ENCODE results near the gene COL6A2. TPM values are rescaled to one million over a fixed set of nuclear protein-coding genes. Genes with fewer than 3 reads are reported as not detected.

COL6A2 gene
- polyA plus RNA-seq, 1 of the 3 experiments (the other 2 are of a cell fraction), result 108 TPM

- CTCF ChIA-PET, result interaction anchor here (1.6 to 2.0 kb wide), 2 partner anchors 10 to 26 kb away, joined by 5 to 8 read pairs; no protein-coding TSS in a partner anchor
- 90% methylated on average over 16 of the region's 29 CpGs for WGBS (ENCODE audit: low lambda C conversion rate)
- DNase-seq, result peak; percentile 32
- Histone ChIP-seq H3K4me3 (ENCODE audit: low read depth in 2 of 2, low read length in 1 of 2) (no peak overlapping the region), H4K20me1 (ENCODE audit: insufficient read depth) (no peaks in the 10 kb centered on the region), H3K4me2 (no peak overlapping the region), H2AFZ (ENCODE audit: low read depth) (no peak overlapping the region), H3K9me2 (no peaks in the 10 kb centered on the region), H3K79me2 (ENCODE audit: insufficient read depth) (no peaks in the 10 kb centered on the region), H3K4me1 (ENCODE audit: control insufficient read depth in 1 of 2, insufficient read depth in 2 of 2, low read depth in 1 of 2, low read length in 1 of 2) (no peaks in the 10 kb centered on the region), H3K36me3 (replicated peaks in 1 of 2; ENCODE audit: control insufficient read depth in 1 of 2, insufficient read depth in 2 of 2, low read length in 1 of 2) (peaks cover 28 to 63% of the 10 kb centered on the region in 2 experiments), H3K9me3 (no peaks in the 10 kb centered on the region), H3K9ac (no peak overlapping the region), H3K27me3 (ENCODE audit: insufficient read depth) (no peaks in the 10 kb centered on the region), H3K27ac (ENCODE audit: low read depth in 2 of 2, low read length in 1 of 2) (no peak overlapping the region), H3F3A (replicated peaks; ENCODE audit: insufficient read depth) (no peaks in the 10 kb centered on the region)
- POLR2A ChIA-PET, result no interaction called here
- TF ChIP-seq SMC3 (IDR thresholded peaks at IDR 0.05; ENCODE audit: low read depth, low read length) (no peak), TEAD4 (IDR thresholded peaks at IDR 0.05; ENCODE audit: borderline replicate concordance, insufficient read depth) (no peak), EZH2phosphoT487 (IDR thresholded peaks at IDR 0.05; ENCODE audit: borderline replicate concordance, low read depth) (no peak), REST (IDR thresholded peaks at IDR 0.05; ENCODE audit: low read depth, low read length) (no peak), GABPA (IDR thresholded peaks at IDR 0.05; ENCODE audit: low read depth) (no peak), FOSL2 (IDR thresholded peaks at IDR 0.05; ENCODE audit: borderline replicate concordance, low read depth) (no peak), CHD2 (IDR thresholded peaks at IDR 0.05; ENCODE audit: low read length, partially characterized antibody) (no peak), JUND (IDR thresholded peaks at IDR 0.05) (no peak), NRF1 (IDR thresholded peaks at IDR 0.05; ENCODE audit: low read depth, low read length) (no peak), RFX5 (IDR thresholded peaks at IDR 0.05; ENCODE audit: low read length) (no peak), USF1 (IDR thresholded peaks at IDR 0.05; ENCODE audit: borderline replicate concordance, low read depth) (no peak), SIN3A (IDR thresholded peaks at IDR 0.05; ENCODE audit: borderline replicate concordance, low read depth, low read length) (no peak), MAX (IDR thresholded peaks at IDR 0.05; ENCODE audit: low read depth) (no peak), YY1 (IDR thresholded peaks at IDR 0.05; ENCODE audit: low read depth) (no peak), RAD21 (IDR thresholded peaks at IDR 0.05; ENCODE audit: low read length) (no peak), MEF2A (IDR thresholded peaks at IDR 0.05; ENCODE audit: borderline replicate concordance, low read depth) (no peak), CTCF (IDR thresholded peaks at IDR 0.05) (no peak), RCOR1 (IDR thresholded peaks at IDR 0.05; ENCODE audit: low read length) (no peak), TAF1 (IDR thresholded peaks at IDR 0.05; ENCODE audit: borderline replicate concordance, low read depth, low read length) (no peak), GATA2 (CRISPR knock-in tag; IDR thresholded peaks at IDR 0.05) (no peak)
Measured at GRCh38 chr21:46117586-46118315, 19.8 kb downstream of the COL6A2 start.

All from SK-N-SH (cell line).